GM19351 (cell line): ENCODE data around the gene ACOT12.
A peak's percentile ranks its signal among the peaks of the same experiment; 100 is the strongest.
"Not testable (repeated sequence)": the region's sequence is repeated elsewhere in the genome, so short reads cannot be mapped to it uniquely, and the experiment has no call there.

ENCODE experiments used
- ATAC-seq: cut with Tn5 transposase; IDR thresholded peaks from one replicate; pipeline ENCODE4 v1.9.1; 2021; ENCODE audit warnings: mild to moderate bottlenecking, moderate library complexity; ENCODE audit not compliant: unreplicated experiment

ACOT12 gene

DNA sequence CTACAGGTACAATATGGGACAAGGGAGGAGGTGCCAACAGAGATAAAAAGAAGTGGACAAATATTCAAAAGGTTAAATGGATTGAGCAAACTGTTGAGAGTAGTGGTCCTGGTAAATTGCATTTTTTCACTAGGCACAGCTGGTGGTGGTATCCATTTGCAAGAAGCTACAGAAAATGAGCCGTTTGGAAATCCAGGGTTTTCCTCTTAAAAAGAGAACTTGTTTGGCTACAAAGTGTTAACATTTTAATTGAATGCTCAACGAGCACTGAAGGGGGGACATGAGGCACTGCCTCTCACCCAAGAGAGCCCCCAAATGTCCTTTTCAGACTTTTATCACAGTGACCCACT is 93.0 kb downstream of the ACOT12 start:
- no peak for ATAC-seq

DNA sequence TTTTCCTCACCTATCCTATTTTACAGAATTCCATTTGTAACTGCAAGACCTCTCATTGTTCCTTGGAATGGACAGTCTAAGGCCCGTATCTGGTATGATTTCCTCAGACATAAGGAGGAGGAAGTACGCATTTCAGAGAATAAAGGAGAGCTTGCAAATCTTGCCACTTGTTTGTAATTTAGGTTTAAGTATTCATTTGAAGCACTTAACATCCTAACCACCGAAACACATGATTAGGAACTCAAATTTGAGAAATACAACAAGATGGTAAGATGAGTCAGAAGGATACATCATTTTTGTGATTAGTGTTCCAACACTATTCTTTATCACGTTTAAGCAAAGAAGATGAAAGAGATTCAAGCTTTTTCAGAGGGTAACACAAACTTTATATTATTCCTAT is 96.4 kb downstream of the ACOT12 start:
- no peak for ATAC-seq

DNA sequence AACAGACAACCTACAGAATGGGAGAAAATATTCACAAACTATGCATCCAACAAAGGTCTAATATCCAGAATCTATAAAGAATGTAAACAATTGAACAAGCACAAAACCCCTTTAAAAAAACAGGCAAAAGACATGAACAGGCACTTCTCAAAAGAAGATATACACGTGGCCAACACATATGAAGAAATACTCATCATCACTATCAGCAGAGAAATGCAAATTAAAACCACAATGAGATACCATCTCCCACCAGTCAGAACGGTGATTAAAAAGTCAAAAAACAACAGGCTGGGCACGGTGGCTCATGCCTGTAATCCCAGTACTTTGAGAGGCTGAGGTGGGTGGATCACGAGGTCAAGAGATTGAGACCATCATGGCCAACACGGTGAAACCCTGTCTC is 99.9 kb downstream of the ACOT12 start:
- not testable (repeated sequence) for ATAC-seq

DNA sequence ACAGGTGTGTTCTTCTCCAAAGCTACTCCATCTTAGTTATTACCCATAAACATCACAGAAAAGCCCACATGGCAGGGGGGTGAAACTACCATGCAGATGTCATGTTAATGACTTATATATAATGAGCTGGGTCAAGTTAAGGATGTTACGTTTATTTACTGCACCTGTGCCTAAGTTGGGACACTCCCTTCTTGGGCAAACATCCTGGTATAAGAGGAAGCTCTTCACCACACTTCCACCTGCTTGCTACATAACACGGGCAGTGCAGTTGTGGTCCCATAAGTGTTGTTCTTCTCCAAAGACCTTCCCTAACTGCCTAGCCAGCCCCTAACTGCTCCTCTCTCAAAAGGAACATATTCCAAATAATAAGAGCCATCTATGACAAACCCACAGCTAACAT is 101.8 kb downstream of the ACOT12 start:
- no peak for ATAC-seq

DNA sequence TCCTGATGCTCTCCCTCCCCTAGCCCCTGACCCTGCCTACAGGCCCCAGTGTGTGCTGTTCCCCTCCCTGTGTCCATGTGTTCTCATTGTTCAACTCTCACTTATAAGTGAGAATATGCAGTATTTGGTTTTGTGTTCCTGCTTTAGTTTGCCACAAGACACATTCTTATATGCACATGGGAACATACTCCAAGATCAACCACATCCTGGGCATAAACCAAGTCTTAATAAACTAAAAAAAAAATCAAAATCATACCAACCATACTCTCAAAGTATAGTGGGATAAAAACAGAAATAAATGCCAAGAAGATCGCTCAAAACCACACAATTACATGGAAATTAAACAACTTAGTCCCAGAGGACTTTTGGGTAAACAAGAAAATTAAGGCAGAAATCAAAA is 103.8 kb downstream of the ACOT12 start:
- ATAC-seq: no peak

DNA sequence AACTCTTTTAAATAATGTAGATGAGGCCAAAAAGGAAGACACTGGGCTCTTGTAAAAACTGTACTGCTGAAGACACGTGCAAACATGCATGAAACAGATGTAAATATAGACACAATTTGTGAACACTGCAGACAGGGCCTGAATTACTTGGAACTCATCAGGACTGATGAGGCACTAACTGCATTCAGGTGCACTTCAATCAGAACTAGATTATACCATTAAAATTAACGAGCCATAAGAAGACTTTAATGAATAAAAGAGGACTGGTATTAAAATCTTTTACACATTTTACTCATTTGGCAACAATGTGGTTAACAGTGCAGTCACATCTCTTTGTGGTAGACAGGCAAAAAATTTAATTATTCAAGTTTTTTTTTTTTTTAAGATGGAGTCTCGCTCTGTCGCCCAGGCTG is 105.9 kb downstream of the ACOT12 start:
- peak; percentile 38 for ATAC-seq

DNA sequence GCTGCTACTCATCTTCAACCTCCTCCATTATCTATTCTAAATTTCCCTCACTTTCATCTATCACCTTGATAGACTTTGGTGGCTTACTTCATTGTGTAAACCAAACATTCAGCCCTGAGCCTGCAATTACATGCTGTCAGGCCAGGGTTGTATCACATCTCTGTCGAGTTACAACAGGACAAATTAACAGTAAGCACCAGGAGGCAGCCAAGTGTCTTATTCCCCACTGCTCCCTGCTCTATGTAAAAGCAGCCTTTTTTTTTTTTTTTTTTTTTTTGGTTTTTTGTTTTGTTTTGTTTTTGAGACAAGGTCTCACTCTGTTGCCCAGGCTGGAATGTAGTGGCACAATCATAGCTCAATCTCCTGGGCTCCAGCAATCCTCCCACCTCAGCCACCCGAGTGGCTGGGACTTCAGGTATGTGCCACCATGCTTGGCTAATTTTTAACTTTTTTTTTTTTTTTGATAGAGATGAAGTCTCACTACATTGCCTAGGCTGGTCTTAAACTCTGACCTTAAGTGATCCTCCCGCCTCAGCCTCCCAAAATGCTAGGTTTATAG is 107.8 kb downstream of the ACOT12 start:
- ATAC-seq: no peak

DNA sequence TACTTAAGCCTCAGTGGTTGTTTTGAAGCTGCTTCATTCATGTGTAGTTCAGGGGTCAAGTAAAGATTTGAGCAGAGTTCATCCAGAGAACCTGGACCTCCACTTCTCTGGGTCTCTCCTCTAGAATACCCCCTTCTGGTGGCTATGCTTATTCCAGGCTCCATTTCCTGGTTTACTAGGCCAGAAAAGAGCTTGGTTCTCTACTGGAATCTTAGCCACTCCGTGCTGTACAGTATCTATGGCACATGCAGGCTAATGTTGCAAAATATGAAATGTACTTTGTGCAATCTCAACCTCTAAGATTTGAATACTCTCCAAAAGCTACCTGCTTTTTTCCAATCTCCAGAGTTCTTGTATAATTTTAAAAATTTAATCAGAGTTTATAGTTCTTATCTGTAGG is 110.0 kb downstream of the ACOT12 start:
- ATAC-seq: no peak
